ENCODE measurements around the gene CD302.
"Not testable (repeated sequence)": the region's sequence is repeated elsewhere in the genome, so short reads cannot be mapped to it uniquely, and the experiment has no call there.

Gene CD302

GRCh38 chr2:159829376-159829775, 31.4 kb upstream of the CD302 start:
- Histone ChIP-seq H3K9me3 (ENCODE audit: severe bottlenecking) (no peaks in the 10 kb centered on the region), H3K27me3 (ENCODE audit: insufficient read depth, low read depth, severe bottlenecking) (no peaks in the 10 kb centered on the region), H3K27ac (no peak overlapping the region), H3K36me3 (no peaks in the 10 kb centered on the region), H3K4me3 (ENCODE audit: low read depth, low read length) (no peak overlapping the region)
- no peak for DNase-seq
- TF ChIP-seq CTCF (IDR thresholded peaks at IDR 0.05; ENCODE audit: low read depth, low read length) = no peak

GRCh38 chr2:159828738-159829137, 30.7 kb upstream of the CD302 start:
- H3K27me3 ChIP-seq (ENCODE audit: insufficient read depth, low read depth, severe bottlenecking) = no peaks in the 10 kb centered on the region

GRCh38 chr2:159822478-159822833, 24.4 kb upstream of the CD302 start:
- not testable (repeated sequence) for H3K9me3 ChIP-seq (ENCODE audit: severe bottlenecking); H3K36me3 ChIP-seq; H3K4me3 ChIP-seq (ENCODE audit: low read depth, low read length); DNase-seq; H3K27me3 ChIP-seq (ENCODE audit: insufficient read depth, low read depth, severe bottlenecking); H3K27ac ChIP-seq

More at GRCh38 chr2:159828738-159829137, 30.7 kb upstream of the CD302 start:
- Histone ChIP-seq H3K4me3 (ENCODE audit: low read depth, low read length) (no peak overlapping the region), H3K9me3 (ENCODE audit: severe bottlenecking) (no peaks in the 10 kb centered on the region), H3K36me3 (no peaks in the 10 kb centered on the region), H3K27ac (no peak overlapping the region)
- TF ChIP-seq CTCF (IDR thresholded peaks at IDR 0.05; ENCODE audit: low read depth, low read length) = no peak
- no peak for DNase-seq

GRCh38 chr2:159821775-159822477, 23.9 kb upstream of the CD302 start:
- not testable (repeated sequence) for DNase-seq; H3K27me3 ChIP-seq (ENCODE audit: insufficient read depth, low read depth, severe bottlenecking); H3K9me3 ChIP-seq (ENCODE audit: severe bottlenecking); H3K27ac ChIP-seq; H3K4me3 ChIP-seq (ENCODE audit: low read depth, low read length); H3K36me3 ChIP-seq

- no peak for DNase-seq
- Histone ChIP-seq H3K4me3 (ENCODE audit: low read depth, low read length) (no peak overlapping the region), H3K36me3 (no peaks in the 10 kb centered on the region)
These were observed 20.9 kb upstream of the CD302 start for GRCh38 chr2:159818940-159819339.

GRCh38 chr2:159817283-159817682, 19.3 kb upstream of the CD302 start:
- no peaks in the 10 kb centered on the region for H3K36me3 ChIP-seq
- no peaks in the 10 kb centered on the region for H3K9me3 ChIP-seq (ENCODE audit: severe bottlenecking)
- no peak overlapping the region for H3K4me3 ChIP-seq (ENCODE audit: low read depth, low read length)
- no peak overlapping the region for H3K27ac ChIP-seq
- TF ChIP-seq CTCF (IDR thresholded peaks at IDR 0.05; ENCODE audit: low read depth, low read length) = no peak
- no peak for DNase-seq
- H3K27me3 ChIP-seq (ENCODE audit: insufficient read depth, low read depth, severe bottlenecking) = no peaks in the 10 kb centered on the region

More at GRCh38 chr2:159818940-159819339, 20.9 kb upstream of the CD302 start:
- no peaks in the 10 kb centered on the region for H3K9me3 ChIP-seq (ENCODE audit: severe bottlenecking)
- H3K27ac ChIP-seq = no peak overlapping the region
- no peak for TF ChIP-seq CTCF (IDR thresholded peaks at IDR 0.05; ENCODE audit: low read depth, low read length)
- H3K27me3 ChIP-seq (ENCODE audit: insufficient read depth, low read depth, severe bottlenecking) = no peaks in the 10 kb centered on the region

- Histone ChIP-seq H3K27ac (no peak overlapping the region), H3K9me3 (ENCODE audit: severe bottlenecking) (no peaks in the 10 kb centered on the region), H3K36me3 (no peaks in the 10 kb centered on the region), H3K27me3 (ENCODE audit: insufficient read depth, low read depth, severe bottlenecking) (no peaks in the 10 kb centered on the region), H3K4me3 (ENCODE audit: low read depth, low read length) (no peak overlapping the region)
- no peak for TF ChIP-seq CTCF (IDR thresholded peaks at IDR 0.05; ENCODE audit: low read depth, low read length)
- DNase-seq = no peak
These were observed 13.2 kb upstream of the CD302 start for GRCh38 chr2:159811232-159811631.

Data from WERI-Rb-1 (cell line).